C4-2B (cell line): ENCODE measurements around the gene COL2A1.

ENCODE experiments used
- ZFX ChIP-seq: fragments of 450-650 bp; IDR thresholded peaks from 2 replicates; pipeline ENCODE4 v1.6.1; 2017
- TF ChIP-seq, protein P1 (sequence below): fragments of 450-650 bp; conservative IDR thresholded peaks from 2 replicates; pipeline ENCODE4 v1.5.1; 2017; ENCODE audit warnings: mild to moderate bottlenecking

DNA sequence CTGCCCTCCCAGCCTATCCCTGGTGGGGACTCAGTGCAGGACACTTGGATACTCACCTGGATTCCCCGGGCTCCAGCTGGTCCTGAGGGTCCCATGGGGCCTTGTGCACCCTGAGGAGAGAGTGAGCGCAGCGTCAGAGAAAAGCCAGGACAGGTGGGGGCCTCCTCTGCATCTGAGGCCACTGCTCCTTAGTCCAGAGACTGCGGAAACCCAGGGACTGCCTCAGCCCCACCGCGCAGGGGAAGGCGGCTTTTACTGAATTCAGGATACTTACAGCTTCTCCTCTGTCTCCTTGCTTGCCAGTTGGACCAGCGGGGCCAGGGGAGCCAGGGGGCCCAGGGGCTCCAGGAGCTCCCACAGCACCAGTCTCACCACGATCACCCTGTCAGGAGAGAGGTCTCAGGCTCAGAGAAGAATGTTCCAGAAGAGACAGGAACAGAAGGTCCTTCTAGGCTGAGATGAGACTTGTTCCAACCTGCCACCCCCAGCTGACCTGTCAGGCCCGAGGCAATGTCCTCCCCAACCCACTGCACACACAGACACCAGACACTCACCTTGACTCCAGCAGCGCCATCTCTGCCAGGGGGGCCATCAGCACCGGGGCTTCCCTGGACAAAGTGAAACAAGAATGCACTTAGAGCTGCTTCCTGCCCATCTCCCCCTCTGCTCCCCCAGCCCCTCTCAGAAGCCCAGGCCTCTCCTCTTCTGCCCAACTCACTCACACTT is 27.1 kb downstream of the COL2A1 start:
- TF ChIP-seq, protein P1, sequence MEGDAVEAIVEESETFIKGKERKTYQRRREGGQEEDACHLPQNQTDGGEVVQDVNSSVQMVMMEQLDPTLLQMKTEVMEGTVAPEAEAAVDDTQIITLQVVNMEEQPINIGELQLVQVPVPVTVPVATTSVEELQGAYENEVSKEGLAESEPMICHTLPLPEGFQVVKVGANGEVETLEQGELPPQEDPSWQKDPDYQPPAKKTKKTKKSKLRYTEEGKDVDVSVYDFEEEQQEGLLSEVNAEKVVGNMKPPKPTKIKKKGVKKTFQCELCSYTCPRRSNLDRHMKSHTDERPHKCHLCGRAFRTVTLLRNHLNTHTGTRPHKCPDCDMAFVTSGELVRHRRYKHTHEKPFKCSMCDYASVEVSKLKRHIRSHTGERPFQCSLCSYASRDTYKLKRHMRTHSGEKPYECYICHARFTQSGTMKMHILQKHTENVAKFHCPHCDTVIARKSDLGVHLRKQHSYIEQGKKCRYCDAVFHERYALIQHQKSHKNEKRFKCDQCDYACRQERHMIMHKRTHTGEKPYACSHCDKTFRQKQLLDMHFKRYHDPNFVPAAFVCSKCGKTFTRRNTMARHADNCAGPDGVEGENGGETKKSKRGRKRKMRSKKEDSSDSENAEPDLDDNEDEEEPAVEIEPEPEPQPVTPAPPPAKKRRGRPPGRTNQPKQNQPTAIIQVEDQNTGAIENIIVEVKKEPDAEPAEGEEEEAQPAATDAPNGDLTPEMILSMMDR = no peak
- TF ChIP-seq ZFX = no peak
